Hepatocyte (in vitro differentiated cells): ENCODE results near the gene NEDD8. TPM values are rescaled to one million over a fixed set of nuclear protein-coding genes. Genes with fewer than 3 reads are reported as not detected.

Source experiments
- DNase-seq: peaks from one replicate; pipeline ENCODE4 v3.0.0-alpha.2; 2016; ENCODE audit warnings: low spot score
- H2AFZ ChIP-seq: fragments of 200-600 bp; sonication (generic); 2 replicates; pipeline ENCODE4 v1.6.0; 2016; ENCODE audit warnings: antibody characterized with exemption, mild to moderate bottlenecking
- H3K27ac ChIP-seq: fragments of 200-600 bp; sonication (generic); 2 replicates; pipeline ENCODE4 v1.5.1; 2016; ENCODE audit warnings: mild to moderate bottlenecking
- H3K27me3 ChIP-seq: fragments of 200-600 bp; sonication (generic); 2 replicates; pipeline ENCODE4 v1.6.1; 2016
- H3K36me3 ChIP-seq: fragments of 200-600 bp; sonication (generic); replicated peaks from 2 replicates; pipeline ENCODE4 v1.5.1; 2016; ENCODE audit warnings: low read depth; ENCODE audit not compliant: insufficient read depth
- H3K4me1 ChIP-seq: fragments of 200-600 bp; sonication (generic); 2 replicates; pipeline ENCODE4 v1.5.1; 2016; ENCODE audit warnings: mild to moderate bottlenecking, moderate library complexity; ENCODE audit not compliant: insufficient read depth
- H3K4me2 ChIP-seq: fragments of 200-600 bp; sonication (generic); 2 replicates; pipeline ENCODE4 v1.6.0; 2016
- H3K4me3 ChIP-seq: fragments of 200-600 bp; sonication (generic); 2 replicates; pipeline ENCODE4 v1.5.1; 2016; ENCODE audit warnings: mild to moderate bottlenecking
- H3K79me2 ChIP-seq: fragments of 200-600 bp; sonication (generic); 2 replicates; pipeline ENCODE4 v1.6.0; 2017; ENCODE audit warnings: mild to moderate bottlenecking
- H3K9me2 ChIP-seq: fragments of 200-600 bp; sonication (generic); replicated peaks from 2 replicates; pipeline ENCODE4 v1.6.0; 2017; ENCODE audit warnings: mild to moderate bottlenecking; ENCODE audit not compliant: insufficient read depth
- H3K9me3 ChIP-seq: fragments of 200-600 bp; sonication (generic); 2 replicates; pipeline ENCODE4 v1.5.1; 2016; ENCODE audit warnings: low read depth, mild to moderate bottlenecking
- H4K20me1 ChIP-seq: fragments of 200-600 bp; sonication (generic); 2 replicates; pipeline ENCODE4 v1.6.0; 2016; ENCODE audit warnings: mild to moderate bottlenecking; ENCODE audit not compliant: insufficient read depth, poor library complexity, severe bottlenecking
- CTCF ChIP-seq: fragments of 200-600 bp; sonication (generic); IDR thresholded peaks from 2 replicates; pipeline ENCODE4 v1.5.1; 2016; ENCODE audit warnings: antibody characterized with exemption, mild to moderate bottlenecking; ENCODE audit not compliant: poor library complexity
- EZH2 ChIP-seq: fragments of 200-600 bp; sonication (generic); IDR thresholded peaks from 2 replicates; pipeline ENCODE4 v1.6.1; 2016; ENCODE audit warnings: antibody characterized with exemption, mild to moderate bottlenecking, borderline replicate concordance
- EZH2phosphoT487 ChIP-seq: fragments of 200-600 bp; sonication (generic); IDR thresholded peaks from one replicate; pipeline ENCODE4 v1.6.1; 2018; ENCODE audit warnings: antibody characterized with exemption, mild to moderate bottlenecking, low read depth, moderate library complexity; ENCODE audit not compliant: unreplicated experiment, severe bottlenecking
- WGBS: methylation state at CpG from one replicate; pipeline ENCODE4 v1.1.6; 2016; ENCODE audit warnings: low lambda C conversion rate; ENCODE audit errors: missing lambda C conversion rate; 5-methylcytosine and 5-hydroxymethylcytosine counted together
- polyA plus RNA-seq: library from polyadenylated mRNA; unstranded; fragments of >200 nt; fragmentation: Nextera tagmentation; extraction: Ambion mirVana; gene quantifications from 2 replicates; pipeline ENCODE4 v1.2.1, GENCODE V29; 2016
- total RNA-seq: library from RNA; depleted of rRNA; stranded (reverse); fragments of >200 nt; gene quantifications from 2 replicates; pipeline ENCODE4 v1.2.3, GENCODE V29; 2014

The NEDD8 gene
- total and polyA plus RNA-seq, 2 experiments from 2014 or later = 162 to 326 TPM

GRCh38 chr14:24184104-24184970, 47.8 kb downstream of the NEDD8 start:
- Histone ChIP-seq H3K4me1 (peaks cover 5% of the 10 kb centered on the region), H3K79me2 (peaks cover 14% of the 10 kb centered on the region), H3K4me2 (no peak overlapping the region), H3K27ac (no peak overlapping the region), H3K27me3 (no peaks in the 10 kb centered on the region), H3K9me2 (no peaks in the 10 kb centered on the region), H3K4me3 (no peak overlapping the region), H3K36me3 (no peaks in the 10 kb centered on the region), H4K20me1 (no peaks in the 10 kb centered on the region), H3K9me3 (no peaks in the 10 kb centered on the region), H2AFZ (no peak overlapping the region)
- WGBS = 93% methylated on average over 14 of the region's 19 CpGs
- TF ChIP-seq EZH2phosphoT487 (no peak), CTCF (no peak), EZH2 (no peak)
- no peak for DNase-seq

GRCh38 chr14:24183014-24183481, 49.1 kb downstream of the NEDD8 start:
- no peak overlapping the region for H3K27ac ChIP-seq
- no peak for DNase-seq
- no peaks in the 10 kb centered on the region for H3K36me3 ChIP-seq
- TF ChIP-seq EZH2 (no peak), EZH2phosphoT487 (no peak)
- H3K79me2 ChIP-seq = peaks cover 14% of the 10 kb centered on the region
- H2AFZ ChIP-seq = no peak overlapping the region
- H3K9me3 ChIP-seq = no peaks in the 10 kb centered on the region
- no peaks in the 10 kb centered on the region for H3K27me3 ChIP-seq
- WGBS = 97% methylated on average over 12 of the region's 15 CpGs
- H3K4me3 ChIP-seq = no peak overlapping the region
- H3K4me1 ChIP-seq = peaks cover 5% of the 10 kb centered on the region
- no peaks in the 10 kb centered on the region for H3K9me2 ChIP-seq
- no peak overlapping the region for H3K4me2 ChIP-seq
- H4K20me1 ChIP-seq = no peaks in the 10 kb centered on the region

GRCh38 chr14:24182110-24182882, 49.9 kb downstream of the NEDD8 start:
- Histone ChIP-seq H3K27ac (no peak overlapping the region), H3K9me2 (no peaks in the 10 kb centered on the region), H3K27me3 (no peaks in the 10 kb centered on the region), H3K79me2 (peaks cover 10% of the 10 kb centered on the region), H3K36me3 (no peaks in the 10 kb centered on the region), H3K4me2 (no peak overlapping the region), H3K9me3 (no peaks in the 10 kb centered on the region), H3K4me1 (no peaks in the 10 kb centered on the region), H2AFZ (no peak overlapping the region), H3K4me3 (no peak overlapping the region), H4K20me1 (no peaks in the 10 kb centered on the region)
- 91% methylated on average over 14 of the region's 14 CpGs for WGBS
- no peak for DNase-seq
- no peak for TF ChIP-seq EZH2
- no peak for TF ChIP-seq EZH2phosphoT487
- TF ChIP-seq CTCF = no peak
